A549 treated with RU486 at 1 μM for 4 hours (cell line): ENCODE results near the gene USP36. TPM values are rescaled to one million over a fixed set of nuclear protein-coding genes. Genes with fewer than 3 reads are reported as not detected.

ENCODE experiments used
- total RNA-seq: library from RNA; stranded (reverse); fragments of 200-300 nt; extraction: Qiagen RNA extraction; gene quantifications from 5 replicates; pipeline ENCODE4 v1.2.3, GENCODE V29; 2022; ENCODE audit warnings: low read depth

USP36 gene
- 56.2 to 65.4 TPM (median 58.3 TPM) in 5 replicates for total RNA-seq

DNA sequence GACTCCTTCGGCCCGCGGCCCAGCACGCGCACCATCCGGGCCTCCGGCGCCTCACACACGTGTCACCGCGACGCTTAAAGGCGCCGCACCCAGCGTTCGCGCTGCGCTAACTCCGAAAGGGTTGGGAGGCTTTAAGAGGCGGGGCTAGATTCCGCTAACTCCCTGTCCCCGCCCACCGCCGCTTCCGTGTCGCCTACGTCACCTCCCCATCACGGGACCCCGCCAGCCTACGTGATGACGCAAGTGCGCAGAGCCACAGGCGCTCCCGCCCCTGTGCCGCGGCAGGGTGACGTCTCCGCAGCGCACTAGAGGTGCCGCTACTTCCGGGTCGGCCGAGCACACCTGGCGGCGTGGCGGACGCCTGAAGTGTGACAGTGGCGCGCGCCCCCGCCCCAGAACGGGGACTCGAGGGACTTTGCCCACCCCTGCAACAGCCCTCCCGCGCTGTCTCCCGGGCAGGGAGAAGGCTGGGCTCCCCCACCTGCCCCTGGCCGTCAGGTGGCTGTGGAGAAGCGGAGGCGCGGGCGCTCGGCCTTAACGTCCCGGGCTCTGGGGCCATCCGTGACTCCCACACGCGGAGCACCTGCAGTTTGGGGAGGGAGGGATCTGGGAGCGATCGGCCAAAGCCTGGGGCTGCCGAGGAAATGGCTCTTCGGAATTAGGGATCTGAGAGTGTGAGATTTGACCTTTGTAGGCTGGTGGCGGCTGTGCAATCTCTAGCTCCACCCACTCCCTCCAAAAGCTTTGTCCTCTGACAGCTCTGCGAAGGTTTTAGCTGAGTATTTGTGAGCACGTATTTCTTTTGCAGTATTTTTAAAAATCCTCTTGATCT lies at the start of gene USP36:
Gene USP36, minus strand, starts transcription at position 35 of the 832 bp plus-strand sequence. CDS start 4,451 bp downstream, outside the sequence.

DNA sequence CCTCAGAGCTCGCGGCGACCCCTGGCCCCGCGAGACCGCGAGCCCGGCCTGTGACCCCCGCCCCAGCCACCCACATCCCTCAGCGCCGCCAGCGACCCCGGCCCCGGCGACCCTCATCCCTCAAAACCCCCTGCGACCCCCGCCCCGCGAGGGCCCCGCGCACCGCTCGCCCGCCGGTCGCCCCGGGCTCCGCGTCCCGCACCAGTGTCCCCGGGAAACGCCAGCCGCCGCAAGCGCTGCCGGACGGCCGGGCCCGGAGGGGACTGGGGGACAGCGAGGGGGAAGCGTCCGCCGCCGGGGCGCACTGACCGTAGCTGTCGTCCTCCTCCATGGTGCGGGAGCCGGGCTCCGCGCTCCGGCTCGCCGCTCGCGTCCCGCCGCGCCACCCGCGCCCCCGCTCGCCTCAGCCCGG lies 58.7 kb downstream of the USP36 start, which contains the start of gene CYTH1:
Gene CYTH1, minus strand, starts transcription at position 381 of the 412 bp plus-strand sequence. Its CDS starts 50 bp downstream, at position 331.

Other genes with a start within 250 kb of the USP36 start
- 40.3 to 50.0 TPM (median 41.6 TPM) in 5 replicates for gene CYTH1, start 58.5 kb downstream of the USP36 start, total RNA-seq
- 0.22 to 0.42 TPM (median 0.37 TPM) in 5 replicates for gene CEP295NL, start 62.4 kb upstream of the USP36 start, total RNA-seq
- 167 to 232 TPM (median 194 TPM) in 5 replicates for gene TIMP2, start 84.6 kb upstream of the USP36 start, total RNA-seq
- gene LGALS3BP, start 139.1 kb upstream of the USP36 start, total RNA-seq = 63.7 to 104 TPM (median 81.6 TPM) in 5 replicates
- 67.1 to 87.4 TPM (median 81.0 TPM) in 5 replicates for gene CANT1, start 168.9 kb upstream of the USP36 start, total RNA-seq
- 35.7 to 47.9 TPM (median 37.7 TPM) in 5 replicates for gene C1QTNF1, start 183.4 kb upstream of the USP36 start, total RNA-seq
- gene ENGASE, start 234.0 kb upstream of the USP36 start, total RNA-seq = 10.8 to 21.1 TPM (median 17.4 TPM) in 5 replicates